GM21825 (cell line): ENCODE data around the gene ABCA7.

Source experiments
- ATAC-seq: cut with Tn5 transposase; IDR thresholded peaks from one replicate; pipeline ENCODE4 v1.9.1; 2021; ENCODE audit warnings: mild to moderate bottlenecking, moderate library complexity; ENCODE audit not compliant: unreplicated experiment

The ABCA7 gene

DNA sequence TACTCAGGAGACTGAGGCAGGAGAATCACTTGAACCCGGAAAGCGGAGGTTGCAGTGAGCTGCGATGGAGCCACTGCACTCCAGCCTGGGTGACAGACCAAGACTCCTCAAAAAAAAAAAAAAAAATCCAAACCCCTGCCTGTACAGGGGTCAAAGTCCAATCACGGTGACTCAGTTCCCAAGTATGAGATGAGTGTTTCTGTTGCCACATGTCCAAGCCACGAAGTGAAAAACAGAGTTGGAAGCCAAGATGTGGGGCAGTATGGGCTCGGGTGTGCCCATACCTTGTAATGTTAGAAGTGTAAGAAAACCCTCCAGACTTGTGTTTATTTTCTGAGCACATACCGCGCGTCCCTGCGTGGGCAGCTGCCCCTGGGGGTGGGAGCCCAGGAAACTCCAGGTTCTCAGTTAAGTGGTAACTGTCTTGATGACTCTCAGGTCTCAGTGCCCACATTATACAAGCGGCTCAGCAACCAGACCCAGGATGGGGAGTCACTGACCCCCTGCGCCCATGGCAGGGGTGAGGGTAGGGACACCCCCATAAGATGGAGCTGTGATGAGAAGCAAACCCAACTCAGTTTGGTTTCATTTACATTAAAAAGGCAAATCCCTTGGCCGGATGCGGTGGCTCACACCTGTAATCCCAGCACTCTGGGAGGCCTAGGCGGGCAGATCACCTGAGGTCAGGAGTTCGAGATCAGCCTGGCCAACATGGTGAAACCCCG lies 62.7 kb downstream of the ABCA7 start:
- ATAC-seq: no peak

DNA sequence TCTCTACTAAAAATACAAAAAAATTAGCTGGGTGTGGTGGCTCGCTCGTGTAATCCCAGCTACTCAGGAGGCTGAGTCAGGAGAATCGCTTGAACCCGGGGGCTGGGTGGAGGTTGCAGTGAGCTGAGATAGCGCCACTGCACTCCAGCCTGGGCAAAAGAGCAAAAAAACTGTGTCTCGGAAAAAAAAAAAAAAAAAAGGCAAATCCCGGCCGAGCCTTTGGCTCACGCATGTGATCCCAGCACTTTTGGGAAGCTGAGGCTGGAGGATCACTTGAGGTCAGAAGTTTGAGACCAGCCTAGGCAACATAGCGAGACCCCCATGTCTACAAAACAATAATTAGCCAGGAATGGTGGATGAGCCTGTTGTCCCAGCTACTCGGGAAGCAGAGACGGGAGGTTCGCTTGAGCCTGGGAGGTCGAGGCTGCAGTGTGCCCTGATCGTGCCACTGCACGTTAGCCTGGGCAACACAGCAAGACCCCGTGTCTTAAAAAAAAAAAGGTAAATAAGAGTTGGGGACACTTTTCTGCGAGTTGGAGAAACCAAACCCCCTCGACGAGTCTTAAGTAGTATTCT lies 63.3 kb downstream of the ABCA7 start:
- ATAC-seq: no peak

DNA sequence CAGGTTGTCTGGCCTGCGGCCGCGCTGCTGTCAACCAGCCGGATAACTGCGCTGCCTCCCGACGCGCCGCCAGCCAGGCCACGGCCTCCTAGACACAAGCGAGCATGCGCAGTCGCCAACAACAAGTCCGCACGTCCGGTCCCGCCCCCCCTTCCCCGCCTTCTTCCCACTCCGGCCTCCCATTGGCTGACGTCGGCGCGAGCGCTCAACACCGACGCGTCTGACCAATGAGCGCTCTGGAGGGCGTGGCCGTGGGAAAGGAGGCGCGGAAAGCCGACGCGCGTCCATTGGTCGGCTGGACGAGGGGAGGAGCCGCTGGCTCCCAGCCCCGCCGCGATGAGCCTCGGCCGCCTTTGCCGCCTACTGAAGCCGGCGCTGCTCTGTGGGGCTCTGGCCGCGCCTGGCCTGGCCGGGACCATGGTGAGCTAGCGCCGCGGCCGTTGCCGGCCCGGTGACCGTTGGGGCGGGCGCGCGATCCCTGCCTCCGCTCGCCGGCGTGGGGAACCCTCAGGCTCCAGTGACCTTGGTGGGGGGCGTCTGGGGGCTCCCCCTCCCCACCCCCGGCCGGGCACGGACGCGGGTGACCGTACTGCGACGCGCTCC lies 63.9 kb downstream of the ABCA7 start, which contains the start of gene GPX4:
Gene GPX4 (plus strand): TSS at position 287 of the 603 bp plus-strand sequence. CDS start 50 bp downstream, at position 337.
- ATAC-seq: peak; percentile 46

DNA sequence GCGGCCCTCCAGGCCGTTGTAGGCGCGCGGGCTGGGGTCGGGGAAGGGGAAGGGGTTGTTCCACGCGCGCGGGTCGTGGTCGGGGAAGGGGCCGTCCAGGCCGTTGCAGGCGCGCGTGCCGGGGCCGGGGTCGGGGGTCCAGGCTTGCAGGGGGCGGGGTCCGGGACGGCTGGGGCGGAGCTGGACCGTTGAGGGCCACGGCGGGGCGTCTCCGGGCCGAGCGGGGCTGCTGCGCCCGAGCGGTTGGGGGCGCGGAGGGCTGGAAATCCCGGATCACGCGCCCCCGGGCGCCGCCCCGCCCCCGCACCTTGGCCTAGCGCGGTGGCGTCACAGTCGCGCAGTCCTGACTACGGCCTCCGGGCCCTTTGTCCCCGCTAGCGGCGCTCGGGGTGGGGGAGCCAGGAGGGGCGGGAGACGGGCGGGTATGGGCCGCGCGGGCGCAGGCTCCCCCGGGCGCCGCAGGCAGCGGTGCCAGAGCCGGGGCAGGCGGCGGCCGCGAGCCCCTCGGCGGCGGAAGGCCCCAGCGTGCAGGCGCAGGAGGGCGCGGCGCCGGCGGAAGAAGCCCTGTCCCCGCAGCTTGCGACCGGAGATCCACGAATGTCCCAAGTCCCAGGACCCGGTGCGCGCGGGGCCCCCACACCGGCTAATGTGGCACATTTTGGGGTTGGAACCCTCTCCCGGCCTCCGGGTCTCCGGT lies 64.6 kb downstream of the ABCA7 start:
- ATAC-seq: peak; percentile 37

DNA sequence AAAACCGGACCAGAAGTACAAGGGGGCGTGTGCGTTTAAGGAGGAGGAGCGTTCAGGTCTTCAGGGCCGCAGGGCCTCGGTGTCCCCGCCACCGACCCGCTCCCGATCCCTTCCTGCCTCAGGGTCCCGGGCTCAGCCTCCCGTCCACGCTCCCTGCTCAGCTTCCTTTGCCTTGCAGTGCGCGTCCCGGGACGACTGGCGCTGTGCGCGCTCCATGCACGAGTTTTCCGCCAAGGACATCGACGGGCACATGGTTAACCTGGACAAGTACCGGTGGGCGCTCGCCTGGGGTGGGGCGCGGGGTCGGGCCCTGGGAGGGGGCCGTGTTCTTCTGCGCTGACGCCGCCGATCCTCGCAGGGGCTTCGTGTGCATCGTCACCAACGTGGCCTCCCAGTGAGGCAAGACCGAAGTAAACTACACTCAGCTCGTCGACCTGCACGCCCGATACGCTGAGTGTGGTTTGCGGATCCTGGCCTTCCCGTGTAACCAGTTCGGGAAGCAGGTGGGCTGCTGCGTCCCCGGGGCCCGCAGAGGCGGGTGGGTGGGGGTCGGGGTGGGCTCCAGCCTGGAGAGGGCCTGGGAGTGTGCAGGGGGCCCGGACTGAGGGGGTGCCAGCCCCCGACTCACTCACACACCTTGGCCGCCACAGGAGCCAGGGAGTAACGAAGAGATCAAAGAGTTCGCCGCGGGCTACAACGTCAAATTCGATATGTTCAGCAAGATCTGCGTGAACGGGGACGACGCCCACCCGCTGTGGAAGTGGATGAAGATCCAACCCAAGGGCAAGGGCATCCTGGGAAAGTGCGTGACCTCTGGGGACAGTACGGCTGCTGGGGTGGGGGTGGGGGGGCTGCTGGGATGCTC lies 65.3 kb downstream of the ABCA7 start:
- ATAC-seq: peak; percentile 1

GRCh38 chr19:1105873-1106840 lies 66.2 kb downstream of the ABCA7 start:
- no peak for ATAC-seq

DNA sequence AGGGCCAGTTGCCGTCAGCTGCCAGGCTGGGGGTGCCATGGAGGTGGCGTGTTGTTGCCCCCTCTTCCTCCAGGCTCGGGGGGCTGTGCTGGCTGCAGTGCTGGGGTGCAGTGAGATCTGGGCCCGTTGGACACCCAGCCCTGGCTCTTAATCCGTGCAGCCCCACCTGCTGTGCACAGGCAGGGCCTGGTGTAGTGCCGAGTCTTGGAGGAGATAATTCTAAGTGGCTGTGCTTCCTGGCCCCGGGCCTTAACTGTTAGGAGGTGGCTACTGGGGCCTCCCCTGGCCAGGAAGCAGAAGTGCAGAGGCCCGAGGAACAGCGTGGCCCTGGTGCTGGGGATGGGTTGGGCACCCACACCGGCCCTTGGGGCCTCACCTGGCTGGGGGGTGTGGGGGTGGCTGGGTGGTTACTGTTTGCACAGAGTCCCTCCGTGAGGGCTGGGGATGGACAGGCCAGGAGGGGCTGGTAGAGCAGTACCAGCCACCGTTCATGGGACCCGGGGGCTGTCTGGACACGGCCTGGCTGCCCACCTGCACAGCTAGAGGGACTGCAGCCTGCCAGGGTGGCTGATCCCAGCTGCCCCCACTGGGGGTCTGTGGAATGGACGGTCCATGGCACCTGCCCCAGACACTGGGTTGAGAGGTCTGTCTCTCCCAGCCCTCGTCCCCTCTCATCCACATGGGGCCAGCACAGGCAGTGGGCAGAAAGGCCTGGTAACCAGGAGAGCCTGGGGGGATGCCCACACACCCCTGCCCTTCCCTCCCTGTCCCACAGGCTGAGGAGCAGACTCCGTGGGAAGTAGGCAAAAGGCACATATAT lies 67.1 kb downstream of the ABCA7 start:
- ATAC-seq: no peak

DNA sequence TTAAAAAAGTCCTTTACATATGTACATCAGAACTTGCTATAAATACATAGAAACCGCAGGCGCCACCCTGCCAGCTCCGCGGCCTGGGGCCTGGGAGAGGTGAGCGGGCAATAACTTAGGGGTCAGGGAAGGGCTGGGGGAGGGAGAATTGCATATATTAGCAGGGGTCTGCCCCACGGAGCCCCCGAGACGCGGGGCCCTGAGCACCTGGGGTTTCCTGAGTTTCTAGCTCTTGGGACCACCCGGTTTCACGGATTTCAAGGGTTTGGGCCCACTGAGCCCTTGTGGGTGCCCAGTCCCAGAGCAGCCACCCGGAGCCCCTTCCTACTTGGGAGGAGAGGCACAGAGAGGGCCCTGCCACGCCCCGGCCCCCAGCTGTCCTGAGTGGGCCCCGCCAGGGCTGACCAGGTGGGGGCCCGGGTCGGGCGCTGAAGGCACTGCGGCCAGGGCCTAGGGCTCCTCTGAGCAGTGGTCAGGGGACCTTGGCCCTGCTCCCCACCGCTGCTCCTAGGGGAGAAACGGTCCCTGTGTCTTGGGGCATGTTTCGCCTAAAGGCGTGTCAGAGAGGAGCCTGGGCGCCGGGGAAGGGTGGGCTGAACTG lies 67.9 kb downstream of the ABCA7 start:
- ATAC-seq: no peak

GRCh38 chr19:1108291-1109031 lies 68.6 kb downstream of the ABCA7 start:
- ATAC-seq: no peak

GRCh38 chr19:1109032-1109551 lies 69.2 kb downstream of the ABCA7 start:
- ATAC-seq: no peak

DNA sequence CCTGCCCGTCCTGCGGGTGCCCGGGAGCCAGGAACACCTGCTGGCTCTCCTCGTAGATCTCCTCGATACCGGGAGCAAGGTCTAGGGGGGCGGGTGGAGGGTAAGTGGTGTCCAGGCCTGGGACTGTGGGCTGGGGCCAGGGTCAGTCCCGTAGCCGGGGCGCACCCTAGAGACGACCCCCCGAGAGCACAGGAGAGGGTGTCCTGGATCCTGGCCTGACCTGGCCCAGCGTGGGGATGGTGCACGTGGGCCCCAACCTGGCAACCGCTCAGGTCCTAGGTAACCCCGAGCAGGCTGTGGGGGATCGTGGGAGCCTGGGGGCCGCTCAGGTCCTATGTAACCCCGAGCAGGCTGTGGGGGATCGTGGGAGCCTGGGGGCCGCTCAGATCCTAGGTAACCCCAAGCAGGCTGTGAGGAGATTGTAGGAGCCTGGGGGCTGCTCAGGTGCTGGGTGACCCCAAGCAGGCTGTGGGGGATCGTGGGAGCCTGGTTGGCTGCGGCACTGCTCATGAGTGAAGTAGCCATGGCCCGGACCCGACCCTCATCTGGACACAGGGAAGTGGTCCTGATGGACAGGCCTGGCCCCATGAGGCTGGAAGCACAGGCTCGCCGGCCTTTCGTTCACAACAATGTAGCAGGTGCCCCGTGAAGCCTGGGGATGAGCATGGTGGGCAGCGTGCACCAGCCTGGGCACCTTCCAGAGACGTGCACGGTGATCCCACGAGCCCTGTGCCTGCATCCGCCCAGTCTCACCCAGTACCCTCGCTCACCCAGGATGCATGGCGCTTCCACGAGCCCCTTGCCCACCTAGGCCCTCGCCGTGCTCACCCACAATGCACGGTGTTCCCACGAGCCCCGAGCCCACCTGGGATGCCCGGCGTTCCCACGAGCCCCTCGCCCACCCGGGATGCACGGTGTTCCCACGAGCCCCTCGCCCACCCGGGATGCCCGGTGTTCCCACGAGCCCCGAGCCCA lies 70.1 kb downstream of the ABCA7 start:
- no peak for ATAC-seq

GRCh38 chr19:1110809-1111640 lies 71.1 kb downstream of the ABCA7 start:
- ATAC-seq: no peak

GRCh38 chr19:1111641-1112267 lies 71.8 kb downstream of the ABCA7 start:
- ATAC-seq: no peak

DNA sequence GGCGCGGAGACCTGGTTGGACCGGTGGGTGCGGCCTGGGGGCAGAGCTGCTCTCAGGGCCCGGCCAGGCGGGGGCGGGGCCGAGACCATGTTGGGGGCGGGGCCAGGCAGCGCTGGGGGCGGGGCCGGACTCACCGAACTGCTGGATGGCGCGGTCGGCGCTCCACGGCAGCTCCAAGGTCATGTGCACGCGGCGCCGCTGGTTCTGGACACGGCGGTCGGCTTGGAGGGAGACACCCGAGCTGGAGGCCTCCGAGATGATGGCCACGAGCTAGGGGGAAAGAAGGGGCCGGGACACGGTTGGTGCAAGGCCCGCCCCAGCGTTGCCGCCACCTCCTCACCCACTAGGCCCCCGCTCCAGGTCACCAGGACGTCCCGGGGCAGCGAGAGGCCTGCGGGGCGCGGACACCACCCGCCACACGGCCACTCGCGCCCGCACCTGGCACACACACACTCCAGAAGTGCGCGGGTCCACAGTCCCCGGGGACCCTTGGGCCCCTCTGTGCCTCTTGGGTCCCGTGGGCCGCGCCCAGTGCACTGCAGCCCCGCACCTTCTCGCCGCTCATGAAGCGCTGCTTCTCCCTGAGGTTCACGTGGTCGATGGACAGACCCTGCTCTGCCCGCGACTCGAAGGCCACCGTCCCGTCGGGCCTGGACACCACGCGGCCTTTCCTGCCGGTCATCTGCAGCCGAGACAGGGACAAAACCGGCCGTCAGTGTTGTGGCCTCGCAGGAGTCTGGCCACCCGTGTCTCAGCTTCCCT lies 72.5 kb downstream of the ABCA7 start:
- ATAC-seq: no peak
